DOHH2 (cell line): ENCODE results near the gene COQ10B.
"Not testable (repeated sequence)": the region's sequence is repeated elsewhere in the genome, so short reads cannot be mapped to it uniquely, and the experiment has no call there.

Experiments
- H3F3A ChIP-seq: fragments of 200-600 bp; sonication (generic), shearing (Covaris generic); 2 replicates; pipeline ENCODE4 v1.6.0; 2016; ENCODE audit warnings: antibody characterized with exemption, mild to moderate bottlenecking; ENCODE audit not compliant: control insufficient read depth, insufficient read depth
- H3K27ac ChIP-seq: fragments of 200-600 bp; sonication (generic); 2 replicates; pipeline ENCODE4 v1.5.1; 2014; ENCODE audit warnings: low read depth, mild to moderate bottlenecking, low read length, moderate library complexity
- H3K27me3 ChIP-seq: fragments of 200-600 bp; sonication (generic); 2 replicates; pipeline ENCODE4 v1.6.1; 2014; ENCODE audit warnings: mild to moderate bottlenecking, low read length, mixed read lengths; ENCODE audit not compliant: control insufficient read depth
- H3K36me3 ChIP-seq: fragments of 200-600 bp; sonication (generic); 2 replicates; pipeline ENCODE4 v1.6.1; 2014; ENCODE audit warnings: mild to moderate bottlenecking, low read length, moderate library complexity, mixed read lengths; ENCODE audit not compliant: control insufficient read depth
- H3K4me1 ChIP-seq: fragments of 200-600 bp; sonication (generic); 2 replicates; pipeline ENCODE4 v1.6.1; 2014; ENCODE audit warnings: mild to moderate bottlenecking, low read length, mixed read lengths; ENCODE audit not compliant: control insufficient read depth
- H3K4me2 ChIP-seq: fragments of 200-600 bp; sonication (generic); 2 replicates; pipeline ENCODE4 v1.6.0; 2014; ENCODE audit warnings: mild to moderate bottlenecking, low read length, moderate library complexity
- H3K4me3 ChIP-seq: fragments of 200-600 bp; sonication (generic); 2 replicates; pipeline ENCODE4 v1.5.1; 2014; ENCODE audit warnings: mild to moderate bottlenecking, low read length, mixed read lengths
- H3K79me2 ChIP-seq: fragments of 200-600 bp; sonication (generic); 2 replicates; pipeline ENCODE4 v1.6.1; 2014; ENCODE audit warnings: mild to moderate bottlenecking, low read length, mixed read lengths; ENCODE audit not compliant: control insufficient read depth
- H3K9me2 ChIP-seq: fragments of 200-600 bp; sonication (generic); replicated peaks from 2 replicates; pipeline ENCODE4 v1.6.1; 2014; ENCODE audit warnings: mild to moderate bottlenecking, low read length, mixed read lengths; ENCODE audit not compliant: control insufficient read depth
- H3K9me3 ChIP-seq: fragments of 200-600 bp; sonication (generic); 2 replicates; pipeline ENCODE4 v1.6.1; 2014; ENCODE audit warnings: antibody characterized with exemption, low read length, mixed read lengths; ENCODE audit not compliant: control insufficient read depth, insufficient read depth
- H4K20me1 ChIP-seq: fragments of 200-600 bp; sonication (generic); 2 replicates; pipeline ENCODE4 v1.6.0; 2014; ENCODE audit warnings: low read depth, mild to moderate bottlenecking, antibody characterized with exemption, low read length, moderate library complexity; ENCODE audit not compliant: control insufficient read depth, insufficient read depth
- CTCF ChIP-seq: fragments of 200-600 bp; sonication (generic); IDR thresholded peaks from one replicate; pipeline ENCODE4 v1.5.1; 2014; ENCODE audit warnings: antibody characterized with exemption, mild to moderate bottlenecking, low read depth, low read length; ENCODE audit not compliant: poor library complexity, severe bottlenecking
- EZH2phosphoT487 ChIP-seq: fragments of 200-600 bp; sonication (generic); IDR thresholded peaks from 2 replicates; pipeline ENCODE4 v1.6.1; 2017; ENCODE audit warnings: borderline replicate concordance, mild to moderate bottlenecking, antibody characterized with exemption, low read length, moderate library complexity, mixed read lengths

The COQ10B gene

GRCh38 chr2:197472166-197472565 is 18.8 kb downstream of the COQ10B start:
- H3K27me3 ChIP-seq, result no peaks in the 10 kb centered on the region
- H3K9me2 ChIP-seq, result no peaks in the 10 kb centered on the region
- H3K27ac ChIP-seq, result no peak overlapping the region
- no peaks in the 10 kb centered on the region for H3F3A ChIP-seq
- H3K4me1 ChIP-seq, result no peaks in the 10 kb centered on the region
- peaks cover 49% of the 10 kb centered on the region for H3K36me3 ChIP-seq
- H3K4me3 ChIP-seq, result no peak overlapping the region
- H3K9me3 ChIP-seq, result no peaks in the 10 kb centered on the region
- no peaks in the 10 kb centered on the region for H4K20me1 ChIP-seq
- H3K79me2 ChIP-seq, result no peaks in the 10 kb centered on the region
- TF ChIP-seq EZH2phosphoT487 (no peak), CTCF (no peak)
- H3K4me2 ChIP-seq, result no peak overlapping the region

- Histone ChIP-seq H3K36me3 (peaks cover 31% of the 10 kb centered on the region), H3K27me3 (no peaks in the 10 kb centered on the region)
Observed at GRCh38 chr2:197477797-197478196, 24.4 kb downstream of the COQ10B start.

GRCh38 chr2:197480165-197481036 is 27.0 kb downstream of the COQ10B start:
- Histone ChIP-seq H4K20me1 (no peaks in the 10 kb centered on the region), H3K4me2 (no peak overlapping the region), H3K27ac (no peak overlapping the region), H3K9me2 (no peaks in the 10 kb centered on the region), H3K4me3 (no peak overlapping the region), H3K27me3 (no peaks in the 10 kb centered on the region), H3K79me2 (no peaks in the 10 kb centered on the region), H3K4me1 (peaks cover 6% of the 10 kb centered on the region), H3K9me3 (peaks cover 4% of the 10 kb centered on the region), H3K36me3 (peaks cover 24% of the 10 kb centered on the region), H3F3A (peaks cover 26% of the 10 kb centered on the region)
- no peak for TF ChIP-seq CTCF
- TF ChIP-seq EZH2phosphoT487, result no peak

More at GRCh38 chr2:197477797-197478196, 24.4 kb downstream of the COQ10B start:
- no peak overlapping the region for H3K4me3 ChIP-seq
- no peaks in the 10 kb centered on the region for H3K79me2 ChIP-seq
- H3K9me3 ChIP-seq, result no peaks in the 10 kb centered on the region
- peaks cover 6% of the 10 kb centered on the region for H3K4me1 ChIP-seq
- no peak overlapping the region for H3K27ac ChIP-seq
- H4K20me1 ChIP-seq, result no peaks in the 10 kb centered on the region
- H3K9me2 ChIP-seq, result no peaks in the 10 kb centered on the region
- peaks cover 10% of the 10 kb centered on the region; the same call in 1 of the 2 replicates for H3F3A ChIP-seq
- no peak for TF ChIP-seq CTCF
- TF ChIP-seq EZH2phosphoT487, result no peak
- H3K4me2 ChIP-seq, result no peak overlapping the region

GRCh38 chr2:197484248-197484647 is 30.9 kb downstream of the COQ10B start:
- not testable (repeated sequence) for H3K9me3 ChIP-seq, H3K4me3 ChIP-seq, H3K9me2 ChIP-seq, H4K20me1 ChIP-seq, H3K4me2 ChIP-seq, H3K4me1 ChIP-seq, H3K27me3 ChIP-seq, H3K79me2 ChIP-seq, H3K27ac ChIP-seq
- peaks cover 44% of the 10 kb centered on the region for H3K36me3 ChIP-seq
- H3F3A ChIP-seq, result peaks cover 53% of the 10 kb centered on the region
